Adrenal gland (tissue), 12 donors: ENCODE results near the gene PTH. TPM values are rescaled to one million over a fixed set of nuclear protein-coding genes. Genes with fewer than 3 reads are reported as not detected.

Experiments used
- DNase-seq, 7 donors: peaks; one replicate each; pipeline ENCODE4 v3.0.0-alpha.2; 2019 to 2020
- H3K27ac ChIP-seq, 5 donors: fragments of 200-600 bp; sonication (generic) in 4 of 5; 1 replicate in 3 of 5; 2 replicates in 2 of 5; pipeline versions ENCODE4 v1.5.1 to v1.8.0; 2016 to 2020; ENCODE audit warnings: mild to moderate bottlenecking in 1 of 5
- H3K27me3 ChIP-seq: fragments of 200-600 bp; 2 replicates; pipeline ENCODE4 v1.8.0; 2021
- H3K36me3 ChIP-seq, 2 donors: fragments of 200-600 bp; replicated peaks in 1 of 2; 1 replicate in 1 of 2; 2 replicates in 1 of 2; pipeline versions ENCODE4 v1.5.1 to v1.8.0; 2018 to 2022
- H3K4me1 ChIP-seq, 2 donors: fragments of 200-600 bp; replicated peaks in 1 of 2; 1 replicate in 1 of 2; 2 replicates in 1 of 2; pipeline versions ENCODE4 v1.5.1 to v1.8.0; 2018 to 2021
- H3K4me3 ChIP-seq, 4 donors: fragments of 200-600 bp; sonication (generic) in 3 of 4; one replicate each; pipeline ENCODE4 v1.5.1; 2016 to 2018
- H3K9me3 ChIP-seq, 3 donors: fragments of 200-600 bp; sonication (generic) in 1 of 3; replicated peaks in 1 of 3; 1 replicate in 2 of 3; 2 replicates in 1 of 3; pipeline versions ENCODE4 v1.5.1 to v1.8.0; 2016 to 2021
- CTCF ChIP-seq, 6 experiments: fragments of 450-650 bp in 4 of 6; fragments of 200-600 bp in 2 of 6; sonication (generic) in 1 of 6; IDR thresholded peaks; 1 replicate in 5 of 6; 2 replicates in 1 of 6; pipeline versions ENCODE4 v1.5.1 to v1.8.0; 2016 to 2021; ENCODE audit warnings: antibody characterized with exemption in 6 of 6, mild to moderate bottlenecking in 2 of 6, moderate library complexity in 1 of 6
- POLR2A ChIP-seq, 2 donors: fragments of 450-650 bp; IDR thresholded peaks; one replicate each; pipeline ENCODE4 v1.6.1; 2017; ENCODE audit warnings: antibody characterized with exemption in 2 of 2, mild to moderate bottlenecking in 2 of 2, moderate library complexity in 1 of 2
- WGBS, 4 donors: extraction: QIAGEN DNeasy Blood & Tissue Kit in 2 of 4; methylation state at CpG; one replicate each; pipeline versions ENCODE4 v1.1.5 to v1.1.7; 2013 to 2017; 5-methylcytosine and 5-hydroxymethylcytosine counted together
- intact Hi-C, 2 donors: fragments of 100-400 bp; cut with DNase I; formaldehyde crosslinking; loops; one replicate each; pipeline versions ENCODE4 v1.14.1 to v1.15.0; 2022 to 2023
- polyA plus RNA-seq, 3 donors: library from polyadenylated mRNA; stranded (reverse); fragments of 200-250 nt in 2 of 3; fragments of 350-450 nt in 1 of 3; fragmentation: Illumina TruSeq in 1 of 3; extraction: RNeasy Lipid Tissue Mini Kit (QIAGEN cat#74804) in 1 of 3; gene quantifications; one replicate each; pipeline ENCODE4 v1.2.3, GENCODE V29; 2013 to 2014
- total RNA-seq, 9 donors: library from RNA; depleted of rRNA in 4 of 9; stranded (reverse); fragments of >200 nt in 4 of 9; fragments of 120-200 nt in 1 of 9; fragmentation: NEBNext Ultra II Directional in 1 of 9; extraction: Animal tissue kit (Norgen Biotek cat#: 25700) in 1 of 9; gene quantifications; one replicate each; pipeline versions ENCODE4 v1.1.0 to v1.2.4, GENCODE V29; 2013 to 2023
- donor health status: healthy with polysubstance abuse.
- donor health status: Bipolar disorder and iron deficiency.
- donor health status: DM: yes; HTN: yes; CAD: no.
- donor health status: DM: no; HTN: no; CAD: no.
- donor health status: DM: no; HTN: no; CAD: no.
- donor health status: DM: yes; HTN: yes; CAD: no.

The PTH gene
- total and polyA plus RNA-seq, 12 donors: not detected

GRCh38 chr11:13463779-13464290 is 32.0 kb downstream of the PTH start:
- 28 to 31% (median 28%) methylated on average over 12 of the region's 12 CpGs for WGBS, 4 donors
- H3K27ac ChIP-seq: peak overlapping the region; percentile 39 to 95 (median 78)

GRCh38 chr11:13462901-13463778 is 32.7 kb downstream of the PTH start, which contains the start of gene BTBD10:
Gene BTBD10 (minus strand): TSS chr11:13463222. CDS start chr11:13445124, 18,098 bp downstream.
- DNase-seq: peak; percentile 92 to 96 (median 95)
- Histone ChIP-seq H3K4me3 (peak within 1 kb of the TSS; percentile 2 to 86 (median 73)), H3K4me1 (peaks cover 8 to 21% of the 10 kb centered on the region in 2 donors), H3K36me3 (no peaks in the 10 kb centered on the region), H3K27ac (peak within 1 kb of the TSS; percentile 68 to 95 (median 78)), H3K9me3 (no peaks in the 10 kb centered on the region), H3K27me3 (no peaks in the 10 kb centered on the region)
- WGBS, 4 donors: 0 to 1% (median 1%) methylated on average over 38 to 71 of the region's 71 CpGs
- intact Hi-C loops: loop anchor here in 1 of 2 donors (10.0 kb wide), 1 partner anchor 108 kb away; no protein-coding TSS in a partner anchor
- TF ChIP-seq POLR2A (IDR thresholded peaks at IDR 0.05): peak; percentile 74 to 83
- no peak for TF ChIP-seq CTCF (IDR thresholded peaks at IDR 0.05)

More at GRCh38 chr11:13463779-13464290, 32.0 kb downstream of the PTH start:
- DNase-seq: no peak
- Histone ChIP-seq H3K4me3 (peak overlapping the region; percentile 2 to 86 (median 73)), H3K36me3 (no peaks in the 10 kb centered on the region), H3K4me1 (peaks cover 8 to 21% of the 10 kb centered on the region in 2 donors), H3K9me3 (no peaks in the 10 kb centered on the region), H3K27me3 (no peaks in the 10 kb centered on the region)
- TF ChIP-seq POLR2A (IDR thresholded peaks at IDR 0.05) (no peak), CTCF (IDR thresholded peaks at IDR 0.05) (no peak)
- intact Hi-C loops: loop anchor here in 1 of 2 donors (10.0 kb wide), 1 partner anchor 109 kb away; no protein-coding TSS in a partner anchor

GRCh38 chr11:13462311-13462900 is 33.4 kb downstream of the PTH start:
- Histone ChIP-seq H3K4me1 (peaks cover 8 to 21% of the 10 kb centered on the region in 2 donors), H3K27ac (peak overlapping the region; percentile 68 to 95 (median 78)), H3K9me3 (no peaks in the 10 kb centered on the region), H3K36me3 (no peaks in the 10 kb centered on the region), H3K27me3 (no peaks in the 10 kb centered on the region), H3K4me3 (peak overlapping the region; percentile 2 to 86 (median 73))
- 1 to 2% (median 2%) methylated on average over 11 to 18 of the region's 18 CpGs for WGBS, 4 donors
- DNase-seq: peak; percentile 55 to 86 (median 75)
- no peak for TF ChIP-seq CTCF (IDR thresholded peaks at IDR 0.05)
- TF ChIP-seq POLR2A (IDR thresholded peaks at IDR 0.05): no peak
- intact Hi-C loops: loop anchor here in 1 of 2 donors (10.0 kb wide), 1 partner anchor 108 kb away; no protein-coding TSS in a partner anchor

GRCh38 chr11:13461291-13461690 is 34.5 kb downstream of the PTH start:
- 81 to 91% (median 87%) methylated on average over 3 of the region's 3 CpGs for WGBS, 4 donors

More at GRCh38 chr11:13461291-13461690, 34.5 kb downstream of the PTH start:
- no peak overlapping the region for H3K4me3 ChIP-seq
- H3K27me3 ChIP-seq: no peaks in the 10 kb centered on the region
- H3K9me3 ChIP-seq: no peaks in the 10 kb centered on the region
- H3K4me1 ChIP-seq: peaks cover 8 to 21% of the 10 kb centered on the region in 2 donors
- TF ChIP-seq CTCF (IDR thresholded peaks at IDR 0.05) (no peak), POLR2A (IDR thresholded peaks at IDR 0.05) (no peak)
- no peak for DNase-seq
- no peaks in the 10 kb centered on the region for H3K36me3 ChIP-seq
- intact Hi-C loops: loop anchor here in 1 of 2 donors (10.0 kb wide), 1 partner anchor 106 kb away; no protein-coding TSS in a partner anchor
- H3K27ac ChIP-seq: no peak overlapping the region
